ENCODE measurements around the gene HRNR.

The HRNR gene

GRCh38 chr1:152170287-152170905, 53.6 kb downstream of the HRNR start:
- Histone ChIP-seq H3K4me2 (ENCODE audit: low read length) (no peak overlapping the region), H4K20me1 (ENCODE audit: control insufficient read depth, insufficient read depth, low read depth, low read length) (no peaks in the 10 kb centered on the region), H3F3A (ENCODE audit: control insufficient read depth, insufficient read depth) (no peaks in the 10 kb centered on the region), H3K27ac (ENCODE audit: low read depth, low read length) (no peak overlapping the region), H3K27me3 (ENCODE audit: control insufficient read depth, low read length) (no peaks in the 10 kb centered on the region), H3K4me3 (ENCODE audit: low read length) (no peak overlapping the region), H3K79me2 (ENCODE audit: control insufficient read depth, low read length) (no peaks in the 10 kb centered on the region), H3K4me1 (ENCODE audit: control insufficient read depth, low read length) (peaks cover 8% of the 10 kb centered on the region), H3K9me3 (ENCODE audit: control insufficient read depth, insufficient read depth, low read length) (no peaks in the 10 kb centered on the region), H3K9me2 (replicated peaks; ENCODE audit: control insufficient read depth, low read length) (no peaks in the 10 kb centered on the region; the same call in 1 of the 2 replicates), H3K36me3 (ENCODE audit: control insufficient read depth, low read length) (no peaks in the 10 kb centered on the region)
- no peak for TF ChIP-seq EZH2phosphoT487 (IDR thresholded peaks at IDR 0.05; ENCODE audit: borderline replicate concordance, low read length)

- Histone ChIP-seq H3K4me1 (ENCODE audit: control insufficient read depth, low read length) (peaks cover 17% of the 10 kb centered on the region), H3F3A (ENCODE audit: control insufficient read depth, insufficient read depth) (no peaks in the 10 kb centered on the region), H4K20me1 (ENCODE audit: control insufficient read depth, insufficient read depth, low read depth, low read length) (no peaks in the 10 kb centered on the region), H3K4me2 (ENCODE audit: low read length) (no peak overlapping the region), H3K36me3 (ENCODE audit: control insufficient read depth, low read length) (no peaks in the 10 kb centered on the region), H3K9me2 (replicated peaks; ENCODE audit: control insufficient read depth, low read length) (no peaks in the 10 kb centered on the region), H3K27me3 (ENCODE audit: control insufficient read depth, low read length) (no peaks in the 10 kb centered on the region), H3K27ac (ENCODE audit: low read depth, low read length) (no peak overlapping the region), H3K79me2 (ENCODE audit: control insufficient read depth, low read length) (no peaks in the 10 kb centered on the region), H3K9me3 (ENCODE audit: control insufficient read depth, insufficient read depth, low read length) (peaks cover 6% of the 10 kb centered on the region; the same call in 1 of the 2 replicates), H3K4me3 (ENCODE audit: low read length) (no peak overlapping the region)
- TF ChIP-seq CTCF (IDR thresholded peaks at IDR 0.05; ENCODE audit: low read depth, low read length, poor library complexity, severe bottlenecking), result no peak
- TF ChIP-seq EZH2phosphoT487 (IDR thresholded peaks at IDR 0.05; ENCODE audit: borderline replicate concordance, low read length), result no peak
Measured at GRCh38 chr1:152169366-152170025, 54.5 kb downstream of the HRNR start.

DNA sequence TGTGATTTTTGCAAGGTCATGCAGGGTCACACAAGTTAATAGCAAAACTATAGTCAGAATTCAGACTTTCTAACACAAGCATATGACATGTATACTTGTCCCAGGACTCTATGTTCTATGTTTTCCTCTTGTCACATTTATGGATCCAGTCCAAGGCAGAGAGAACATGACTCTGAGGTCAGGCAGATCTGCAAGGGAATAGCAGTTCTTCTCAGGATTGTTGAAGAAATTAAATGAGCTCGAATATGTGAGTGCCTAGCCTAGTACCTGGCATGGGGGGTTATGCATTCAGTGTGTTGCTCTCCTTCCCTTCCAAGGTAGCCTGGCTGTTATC, 55.5 kb downstream of the HRNR start:
- H3K9me2 ChIP-seq (replicated peaks; ENCODE audit: control insufficient read depth, low read length), result no peaks in the 10 kb centered on the region
- H3F3A ChIP-seq (ENCODE audit: control insufficient read depth, insufficient read depth), result no peaks in the 10 kb centered on the region
- H3K9me3 ChIP-seq (ENCODE audit: control insufficient read depth, insufficient read depth, low read length), result peaks cover 6% of the 10 kb centered on the region; the same call in 1 of the 2 replicates
- H3K4me3 ChIP-seq (ENCODE audit: low read length), result no peak overlapping the region
- no peak overlapping the region for H3K27ac ChIP-seq (ENCODE audit: low read depth, low read length)
- TF ChIP-seq EZH2phosphoT487 (IDR thresholded peaks at IDR 0.05; ENCODE audit: borderline replicate concordance, low read length) (no peak), CTCF (IDR thresholded peaks at IDR 0.05; ENCODE audit: low read depth, low read length, poor library complexity, severe bottlenecking) (no peak)
- H3K36me3 ChIP-seq (ENCODE audit: control insufficient read depth, low read length), result no peaks in the 10 kb centered on the region
- no peaks in the 10 kb centered on the region for H3K27me3 ChIP-seq (ENCODE audit: control insufficient read depth, low read length)
- peaks cover 19% of the 10 kb centered on the region for H3K4me1 ChIP-seq (ENCODE audit: control insufficient read depth, low read length)
- no peaks in the 10 kb centered on the region for H4K20me1 ChIP-seq (ENCODE audit: control insufficient read depth, insufficient read depth, low read depth, low read length)
- H3K4me2 ChIP-seq (ENCODE audit: low read length), result no peak overlapping the region
- H3K79me2 ChIP-seq (ENCODE audit: control insufficient read depth, low read length), result no peaks in the 10 kb centered on the region

- no peak overlapping the region for H3K4me3 ChIP-seq (ENCODE audit: low read length)
- peaks cover 6% of the 10 kb centered on the region; the same call in 1 of the 2 replicates for H3K9me3 ChIP-seq (ENCODE audit: control insufficient read depth, insufficient read depth, low read length)
- no peaks in the 10 kb centered on the region for H3K36me3 ChIP-seq (ENCODE audit: control insufficient read depth, low read length)
- H3F3A ChIP-seq (ENCODE audit: control insufficient read depth, insufficient read depth), result no peaks in the 10 kb centered on the region
- H3K9me2 ChIP-seq (replicated peaks; ENCODE audit: control insufficient read depth, low read length), result no peaks in the 10 kb centered on the region
- peaks cover 19% of the 10 kb centered on the region for H3K4me1 ChIP-seq (ENCODE audit: control insufficient read depth, low read length)
- no peak overlapping the region for H3K4me2 ChIP-seq (ENCODE audit: low read length)
- no peaks in the 10 kb centered on the region for H3K27me3 ChIP-seq (ENCODE audit: control insufficient read depth, low read length)
- no peak for TF ChIP-seq CTCF (IDR thresholded peaks at IDR 0.05; ENCODE audit: low read depth, low read length, poor library complexity, severe bottlenecking)
- TF ChIP-seq EZH2phosphoT487 (IDR thresholded peaks at IDR 0.05; ENCODE audit: borderline replicate concordance, low read length), result no peak
- no peaks in the 10 kb centered on the region for H3K79me2 ChIP-seq (ENCODE audit: control insufficient read depth, low read length)
- H4K20me1 ChIP-seq (ENCODE audit: control insufficient read depth, insufficient read depth, low read depth, low read length), result no peaks in the 10 kb centered on the region
- H3K27ac ChIP-seq (ENCODE audit: low read depth, low read length), result no peak overlapping the region
Measured at GRCh38 chr1:152167835-152168534, 56.0 kb downstream of the HRNR start.

Measured in DOHH2 (cell line).